H9 (cell line): Measurements from ENCODE around the gene ACYP2. TPM values are rescaled to one million over a fixed set of nuclear protein-coding genes. Genes with fewer than 3 reads are reported as not detected.

Source experiments
- DNase-seq: peaks from one replicate; pipeline ENCODE4 v3.0.0-alpha.2; 2017
- H2AFZ ChIP-seq: one replicate; pipeline ENCODE4 v1.6.1; 2013; ENCODE audit warnings: mild to moderate bottlenecking, low read length, control low read depth, moderate library complexity
- H2AK5ac ChIP-seq: 2 replicates; pipeline ENCODE4 v1.6.1; 2013; ENCODE audit warnings: low read length, control low read depth, mixed read lengths; ENCODE audit not compliant: insufficient read length
- H2BK120ac ChIP-seq: one replicate; pipeline ENCODE4 v1.6.1; 2013; ENCODE audit warnings: low read depth, mild to moderate bottlenecking, low read length, control low read depth, inconsistent platforms; ENCODE audit not compliant: poor library complexity, severe bottlenecking
- H2BK12ac ChIP-seq: 2 replicates; pipeline ENCODE4 v1.6.1; 2013; ENCODE audit warnings: low read length, control low read depth, mixed read lengths, low read depth; ENCODE audit not compliant: insufficient read length
- H2BK15ac ChIP-seq: 2 replicates; pipeline ENCODE4 v1.6.1; 2013; ENCODE audit warnings: low read depth, low read length, control low read depth
- H2BK20ac ChIP-seq: one replicate; pipeline ENCODE4 v1.6.1; 2013; ENCODE audit warnings: low read depth, mild to moderate bottlenecking, low read length, control low read depth, inconsistent platforms; ENCODE audit not compliant: poor library complexity, severe bottlenecking
- H2BK5ac ChIP-seq: 2 replicates; pipeline ENCODE4 v1.6.1; 2013; ENCODE audit warnings: low read length, control low read depth, mixed read lengths; ENCODE audit not compliant: insufficient read length
- H3K14ac ChIP-seq: 2 replicates; pipeline ENCODE4 v1.6.1; 2013; ENCODE audit warnings: low read length, control low read depth; ENCODE audit not compliant: insufficient read depth
- H3K18ac ChIP-seq: 2 replicates; pipeline ENCODE4 v1.6.1; 2013; ENCODE audit warnings: low read depth, mild to moderate bottlenecking, mixed read lengths, low read length, control low read depth; ENCODE audit not compliant: insufficient read length
- H3K23ac ChIP-seq: 2 replicates; pipeline ENCODE4 v1.6.1; 2013; ENCODE audit warnings: low read length, control low read depth, mixed read lengths, low read depth; ENCODE audit not compliant: insufficient read length
- H3K23me2 ChIP-seq: 2 replicates; pipeline ENCODE4 v1.6.1; 2013; ENCODE audit warnings: low read depth, mild to moderate bottlenecking, mixed read lengths, low read length, control low read depth; ENCODE audit not compliant: insufficient read length, poor library complexity, severe bottlenecking
- H3K27ac ChIP-seq: 2 replicates; pipeline ENCODE4 v1.5.1; 2013; ENCODE audit warnings: low read length, control low read depth, mixed read lengths, low read depth; ENCODE audit not compliant: insufficient read length
- H3K27me3 ChIP-seq: 2 replicates; pipeline ENCODE4 v1.6.1; 2013; ENCODE audit warnings: low read length, control low read depth, inconsistent platforms; ENCODE audit not compliant: insufficient read depth
- H3K4ac ChIP-seq: 2 replicates; pipeline ENCODE4 v1.6.1; 2013; ENCODE audit warnings: low read depth, mild to moderate bottlenecking, control low read depth, inconsistent platforms, low read length, moderate library complexity
- H3K4me1 ChIP-seq: 2 replicates; pipeline ENCODE4 v1.6.1; 2013; ENCODE audit warnings: low read length, control low read depth, inconsistent platforms; ENCODE audit not compliant: insufficient read depth
- H3K4me2 ChIP-seq: 2 replicates; pipeline ENCODE4 v1.6.1; 2013; ENCODE audit warnings: low read length, control low read depth, mixed read lengths; ENCODE audit not compliant: insufficient read length, insufficient read depth
- H3K56ac ChIP-seq: 2 replicates; pipeline ENCODE4 v1.6.1; 2013; ENCODE audit warnings: low read depth, mild to moderate bottlenecking, mixed read lengths, low read length, control low read depth; ENCODE audit not compliant: insufficient read length
- H3K79me1 ChIP-seq: 2 replicates; pipeline ENCODE4 v1.6.1; 2013; ENCODE audit warnings: low read depth, mild to moderate bottlenecking, moderate library complexity, low read length, control low read depth, inconsistent platforms; ENCODE audit not compliant: insufficient read depth, poor library complexity, severe bottlenecking
- H3K79me2 ChIP-seq: 2 replicates; pipeline ENCODE4 v1.6.1; 2013; ENCODE audit warnings: low read length, control low read depth, inconsistent platforms; ENCODE audit not compliant: insufficient read depth
- H3K9ac ChIP-seq: 2 replicates; pipeline ENCODE4 v1.6.1; 2013; ENCODE audit warnings: low read length, control low read depth, mixed read lengths; ENCODE audit not compliant: insufficient read length; ENCODE audit errors: extremely low read depth
- H3K9me3 ChIP-seq: one replicate; pipeline ENCODE4 v1.6.1; 2013; ENCODE audit warnings: low read depth, low read length, inconsistent platforms; ENCODE audit not compliant: control insufficient read depth
- H3T11ph ChIP-seq: one replicate; pipeline ENCODE4 v1.6.1; 2013; ENCODE audit warnings: mild to moderate bottlenecking, low read length, control low read depth, inconsistent platforms
- H4K20me1 ChIP-seq: one replicate; pipeline ENCODE4 v1.6.1; 2013; ENCODE audit not compliant: control insufficient read depth, insufficient read length, insufficient read depth
- H4K5ac ChIP-seq: 2 replicates; pipeline ENCODE4 v1.6.1; 2013; ENCODE audit warnings: low read depth, mild to moderate bottlenecking, mixed read lengths, low read length, control low read depth; ENCODE audit not compliant: insufficient read length
- H4K8ac ChIP-seq: replicated peaks from 2 replicates; pipeline ENCODE4 v1.6.1; 2013; ENCODE audit warnings: low read length, control low read depth, mixed read lengths, low read depth; ENCODE audit not compliant: insufficient read length
- H4K91ac ChIP-seq: 2 replicates; pipeline ENCODE4 v1.6.1; 2013; ENCODE audit warnings: low read depth, mild to moderate bottlenecking, moderate library complexity, mixed read lengths, low read length, control low read depth; ENCODE audit not compliant: insufficient read length
- H3K27ac Mint-ChIP-seq, 3 experiments: 2 replicates in 2 of 3; 3 replicates in 1 of 3; pipeline ENCODE4 v1.8.0; 2020 to 2021; ENCODE audit warnings: mixed read lengths in 3 of 3, mild to moderate bottlenecking in 1 of 3, moderate library complexity in 1 of 3
- H3K27me3 Mint-ChIP-seq: 2 replicates; pipeline ENCODE4 v1.8.0; 2021; ENCODE audit warnings: low read depth, mild to moderate bottlenecking, moderate library complexity, mixed read lengths
- H3K36me3 Mint-ChIP-seq, 3 experiments: 2 replicates in 2 of 3; 3 replicates in 1 of 3; pipeline ENCODE4 v1.8.0; 2020 to 2021; ENCODE audit warnings: low read depth in 3 of 3, mixed read lengths in 3 of 3; ENCODE audit not compliant: insufficient read depth in 1 of 3
- H3K4me1 Mint-ChIP-seq, 2 experiments: 2 replicates each; pipeline ENCODE4 v1.8.0; 2020; ENCODE audit warnings: mixed read lengths in 2 of 2
- H3K4me3 Mint-ChIP-seq, 2 experiments: 2 replicates in 1 of 2; 3 replicates in 1 of 2; pipeline ENCODE4 v1.8.0; 2020 to 2021; ENCODE audit warnings: mild to moderate bottlenecking in 2 of 2, mixed read lengths in 2 of 2, moderate library complexity in 1 of 2
- H3K9me3 Mint-ChIP-seq, 2 experiments: 2 replicates in 1 of 2; 3 replicates in 1 of 2; pipeline ENCODE4 v1.8.0; 2020; ENCODE audit warnings: mild to moderate bottlenecking in 2 of 2, mixed read lengths in 2 of 2, moderate library complexity in 1 of 2
- CTCF ChIP-seq: fragments of 200-600 bp; sonication (generic); conservative IDR thresholded peaks from 3 replicates; pipeline ENCODE4 v1.8.0; 2021; ENCODE audit warnings: antibody characterized with exemption, mild to moderate bottlenecking
- WGBS: extraction: QIAGEN DNeasy Blood & Tissue Kit; methylation state at CpG from one replicate; pipeline ENCODE4 v1.1.7; 2013; ENCODE audit warnings: missing lambda C conversion rate, low lambda C conversion rate, mixed read lengths; ENCODE audit not compliant: insufficient read length; ENCODE audit errors: extremely low coverage; 5-methylcytosine and 5-hydroxymethylcytosine counted together
- total RNA-seq: library from RNA; stranded (reverse); gene quantifications from 2 replicates; pipeline ENCODE4 v1.2.1, GENCODE V29; 2021

Gene ACYP2
- total RNA-seq, 1 experiment from 2014 or later, result 3.2 TPM

GRCh38 chr2:54347622-54348021 is 232.2 kb downstream of the ACYP2 start:
- Histone ChIP-seq H2AFZ (no peak overlapping the region), H3K79me2 (no peaks in the 10 kb centered on the region), H3K9me3 (no peaks in the 10 kb centered on the region), H2BK5ac (no peak overlapping the region), H2BK15ac (no peak overlapping the region), H3K4ac (no peak overlapping the region), H3K79me1 (no peaks in the 10 kb centered on the region), H3K23me2 (no peaks in the 10 kb centered on the region), H3K23ac (no peak overlapping the region), H3K27ac (no peak overlapping the region), H3K4me2 (no peak overlapping the region), H2AK5ac (no peak overlapping the region), H4K5ac (no peak overlapping the region), H2BK120ac (no peak overlapping the region), H3K27me3 (no peaks in the 10 kb centered on the region), H3K56ac (no peak overlapping the region), H4K8ac (no peak overlapping the region), H3K18ac (no peak overlapping the region), H3T11ph (no peak overlapping the region), H4K91ac (no peak overlapping the region), H2BK20ac (no peak overlapping the region), H3K4me1 (no peaks in the 10 kb centered on the region), H2BK12ac (no peak overlapping the region), H3K9ac (no peak overlapping the region), H3K14ac (no peak overlapping the region), H4K20me1 (no peaks in the 10 kb centered on the region)
- no peaks in the 10 kb centered on the region for H3K36me3 Mint-ChIP-seq
- no CpG with 5 or more reads among the region's 3 CpGs for WGBS
- no peaks in the 10 kb centered on the region for H3K9me3 Mint-ChIP-seq
- no peak overlapping the region for H3K27ac Mint-ChIP-seq
- H3K4me3 Mint-ChIP-seq, result no peak overlapping the region
- H3K27me3 Mint-ChIP-seq, result 0 out of 2 replicates have a peak, but pooled peaks cover 1% of the 10 kb centered on the region
- DNase-seq, result no peak
- no peaks in the 10 kb centered on the region for H3K4me1 Mint-ChIP-seq
- no peak for TF ChIP-seq CTCF
